HG02610 (cell line): ENCODE data around the gene UBE2C.
"Not testable (repeated sequence)": the region's sequence is repeated elsewhere in the genome, so short reads cannot be mapped to it uniquely, and the experiment has no call there.

ENCODE experiments used
- ATAC-seq: cut with Tn5 transposase; IDR thresholded peaks from one replicate; pipeline ENCODE4 v1.9.1; 2021; ENCODE audit warnings: mild to moderate bottlenecking, moderate library complexity; ENCODE audit not compliant: unreplicated experiment

UBE2C gene

GRCh38 chr20:45797510-45797909, 14.9 kb upstream of the UBE2C start:
- not testable (repeated sequence) for ATAC-seq

GRCh38 chr20:45797955-45798354, 14.5 kb upstream of the UBE2C start:
- not testable (repeated sequence) for ATAC-seq

- no peak for ATAC-seq
Observed at GRCh38 chr20:45798935-45799642, 13.4 kb upstream of the UBE2C start.

GRCh38 chr20:45801851-45802250, 10.6 kb upstream of the UBE2C start:
- ATAC-seq, result no peak

GRCh38 chr20:45810191-45810970, 2.1 kb upstream of the UBE2C start:
- ATAC-seq, result no peak

GRCh38 chr20:45813006-45813340, 529 bp downstream of the UBE2C start:
- no peak for ATAC-seq

- no peak for ATAC-seq
Observed at GRCh38 chr20:45813489-45813888, 1.0 kb downstream of the UBE2C start.

GRCh38 chr20:45814314-45814713, 1.9 kb downstream of the UBE2C start:
- no peak for ATAC-seq

- ATAC-seq, result no peak
Observed at GRCh38 chr20:45816951-45817350, 4.5 kb downstream of the UBE2C start.

- ATAC-seq, result no peak
Observed at GRCh38 chr20:45817376-45818194, 5.1 kb downstream of the UBE2C start.

- ATAC-seq, result no peak
Observed at GRCh38 chr20:45818239-45818638, 5.8 kb downstream of the UBE2C start.

GRCh38 chr20:45819466-45819865, 7.0 kb downstream of the UBE2C start:
- ATAC-seq, result no peak

GRCh38 chr20:45821947-45822346, 9.5 kb downstream of the UBE2C start:
- no peak for ATAC-seq

- ATAC-seq, result no peak
Observed at GRCh38 chr20:45822857-45823256, 10.4 kb downstream of the UBE2C start.

GRCh38 chr20:45823949-45824835, 11.7 kb downstream of the UBE2C start:
- no peak for ATAC-seq

- no peak for ATAC-seq
Observed at GRCh38 chr20:45826381-45827019, 14.1 kb downstream of the UBE2C start.

GRCh38 chr20:45827030-45827652, 14.7 kb downstream of the UBE2C start, which contains the start of gene TNNC2:
Gene TNNC2, minus strand, starts transcription at chr20:45827312. Its CDS starts 64 bp downstream, at chr20:45827248.
- ATAC-seq, result no peak

- no peak for ATAC-seq
Observed at GRCh38 chr20:45827712-45828111, 15.3 kb downstream of the UBE2C start.

GRCh38 chr20:45828589-45828988, 16.1 kb downstream of the UBE2C start:
- ATAC-seq, result no peak
